Adipocyte (in vitro differentiated cells): ENCODE results near the gene HMG20B.

Experiments
- DNase-seq: peaks from one replicate; pipeline ENCODE4 v3.0.0-alpha.2; 2015; ENCODE audit warnings: low read depth
- H3K27me3 ChIP-seq: replicated peaks from 2 replicates; pipeline ENCODE4 v1.7.0; 2013; ENCODE audit warnings: mild to moderate bottlenecking, low read length, moderate library complexity; ENCODE audit not compliant: control insufficient read depth, insufficient read depth
- H3K36me3 ChIP-seq: 2 replicates; pipeline ENCODE4 v1.7.0; 2013; ENCODE audit warnings: low read length, mild to moderate bottlenecking, moderate library complexity; ENCODE audit not compliant: control insufficient read depth, insufficient read depth, severe bottlenecking
- H3K4me1 ChIP-seq: 2 replicates; pipeline ENCODE4 v1.7.0; 2013; ENCODE audit warnings: mild to moderate bottlenecking, low read length, moderate library complexity; ENCODE audit not compliant: control insufficient read depth, insufficient read depth
- H3K4me3 ChIP-seq: 2 replicates; pipeline ENCODE4 v1.7.0; 2013; ENCODE audit warnings: mild to moderate bottlenecking, low read length, moderate library complexity
- H3K9ac ChIP-seq: 2 replicates; pipeline ENCODE4 v1.7.0; 2013; ENCODE audit warnings: mild to moderate bottlenecking, low read length, moderate library complexity
- H3K9me3 ChIP-seq: 2 replicates; pipeline ENCODE4 v1.7.0; 2013; ENCODE audit warnings: mild to moderate bottlenecking, low read length, moderate library complexity; ENCODE audit not compliant: control insufficient read depth

The HMG20B gene

DNA sequence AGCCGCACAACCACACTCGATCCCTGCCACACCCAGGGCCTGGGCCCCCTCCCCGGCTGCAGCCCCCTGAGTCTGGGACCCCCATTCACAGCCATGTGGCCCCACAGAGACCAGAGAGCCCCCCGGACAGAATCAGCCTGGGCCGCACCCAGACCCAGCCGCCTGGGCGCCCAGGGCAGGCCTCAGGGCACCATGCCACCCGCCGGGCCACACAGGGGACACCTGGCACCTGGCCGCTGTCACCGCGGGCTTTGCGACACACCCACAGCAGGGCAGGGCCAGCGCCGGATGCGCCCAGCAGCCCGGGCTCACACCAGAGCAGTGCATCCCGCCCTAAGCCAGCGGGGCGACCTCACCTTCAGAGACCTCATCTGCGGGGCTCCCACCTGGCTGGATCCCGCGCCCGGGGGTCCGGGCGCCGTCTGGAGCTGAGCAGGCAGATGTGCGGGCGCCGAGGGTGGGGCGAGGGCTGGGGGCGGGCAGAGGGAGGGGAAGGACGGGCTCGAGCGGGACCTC lies 33.5 kb downstream of the HMG20B start:
- H3K9ac ChIP-seq = peak overlapping the region; percentile 78
- H3K27me3 ChIP-seq = no peaks in the 10 kb centered on the region
- H3K9me3 ChIP-seq = no peaks in the 10 kb centered on the region
- H3K36me3 ChIP-seq = peaks cover 2% of the 10 kb centered on the region
- peak; percentile 14 for DNase-seq
- H3K4me1 ChIP-seq = peaks cover 9% of the 10 kb centered on the region
- peak overlapping the region; percentile 70 for H3K4me3 ChIP-seq

DNA sequence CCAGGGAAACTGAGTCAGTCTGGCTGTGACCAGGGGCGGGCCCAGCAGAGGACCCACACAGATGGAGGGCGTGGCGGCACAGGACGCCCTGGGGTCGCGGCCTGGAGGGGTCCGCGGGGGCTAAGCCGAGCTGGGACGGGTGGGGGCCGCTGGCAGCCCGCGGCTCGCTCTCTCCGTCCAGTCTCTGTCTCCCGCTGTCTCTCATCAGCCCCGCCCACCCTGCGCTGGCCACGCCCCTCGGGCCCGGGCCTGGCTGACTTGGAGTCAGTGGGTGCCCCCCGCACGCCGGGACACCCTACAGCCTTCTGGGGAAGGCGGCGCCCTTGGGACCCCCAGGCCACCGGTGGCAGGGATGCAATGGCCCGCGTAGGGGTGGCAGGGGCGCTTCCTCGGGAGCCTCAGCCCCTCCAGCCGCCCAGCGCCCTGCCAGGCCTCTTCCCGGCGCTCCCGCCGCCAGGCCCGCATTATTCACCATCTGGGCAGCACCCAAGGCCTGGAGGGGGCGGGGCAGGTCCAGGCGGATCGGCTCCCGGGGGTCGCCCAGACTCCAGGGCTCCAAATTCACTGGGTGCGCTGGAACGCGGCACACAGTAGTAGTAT lies 34.0 kb downstream of the HMG20B start, which contains the start of gene TBXA2R:
Gene TBXA2R, minus strand, starts transcription at position 186 of the 600 bp plus-strand sequence. CDS start 6,241 bp downstream, outside the sequence.
- no peaks in the 10 kb centered on the region for H3K27me3 ChIP-seq
- no peaks in the 10 kb centered on the region for H3K9me3 ChIP-seq
- peaks cover 9% of the 10 kb centered on the region for H3K4me1 ChIP-seq
- H3K36me3 ChIP-seq = peaks cover 7% of the 10 kb centered on the region
- H3K9ac ChIP-seq = peak within 1 kb of the TSS; percentile 78
- DNase-seq = peak; percentile 80
- peak within 1 kb of the TSS; percentile 70 for H3K4me3 ChIP-seq

DNA sequence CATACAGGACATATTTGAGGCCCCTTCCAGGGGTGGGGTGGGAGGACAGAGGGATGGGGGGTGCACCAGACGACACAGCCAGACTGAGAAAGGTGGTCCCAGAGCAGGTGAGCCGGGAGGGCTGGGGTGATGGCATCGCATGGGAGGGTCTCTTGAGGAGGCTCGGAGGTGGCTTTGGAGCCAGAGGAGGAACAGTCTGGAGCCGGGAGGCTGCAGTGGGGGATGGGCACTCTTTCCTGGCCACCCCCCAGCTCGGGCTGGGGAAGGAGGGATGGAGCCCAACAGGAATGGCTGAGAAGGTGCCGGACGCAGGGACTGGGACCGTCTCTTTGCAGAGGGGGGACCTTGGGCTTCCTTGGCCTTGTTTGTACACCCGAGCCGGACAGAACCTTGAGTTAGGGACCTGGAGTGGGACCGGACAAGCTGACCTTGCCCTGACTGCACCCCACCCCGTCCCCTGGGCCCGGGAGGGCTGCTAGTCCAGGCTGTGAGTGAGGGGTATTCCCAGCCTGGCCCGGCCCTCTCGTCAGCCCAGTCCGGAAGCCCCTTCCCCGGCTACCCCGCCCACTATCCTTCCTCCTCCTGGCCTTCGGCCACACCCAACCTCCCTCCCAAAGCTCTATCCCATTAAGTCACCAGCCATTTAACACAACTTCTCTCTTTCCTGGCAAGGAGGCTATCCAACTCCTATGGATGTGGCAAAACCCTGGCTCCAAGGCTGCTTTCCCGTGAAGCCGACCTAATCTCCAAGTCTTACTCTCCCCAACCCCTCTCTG lies 34.7 kb downstream of the HMG20B start:
- H3K4me1 ChIP-seq = peaks cover 9% of the 10 kb centered on the region
- H3K27me3 ChIP-seq = no peaks in the 10 kb centered on the region
- peak overlapping the region; percentile 78 for H3K9ac ChIP-seq
- peak overlapping the region; percentile 70 for H3K4me3 ChIP-seq
- H3K9me3 ChIP-seq = no peaks in the 10 kb centered on the region
- DNase-seq = no peak
- H3K36me3 ChIP-seq = peaks cover 12% of the 10 kb centered on the region

DNA sequence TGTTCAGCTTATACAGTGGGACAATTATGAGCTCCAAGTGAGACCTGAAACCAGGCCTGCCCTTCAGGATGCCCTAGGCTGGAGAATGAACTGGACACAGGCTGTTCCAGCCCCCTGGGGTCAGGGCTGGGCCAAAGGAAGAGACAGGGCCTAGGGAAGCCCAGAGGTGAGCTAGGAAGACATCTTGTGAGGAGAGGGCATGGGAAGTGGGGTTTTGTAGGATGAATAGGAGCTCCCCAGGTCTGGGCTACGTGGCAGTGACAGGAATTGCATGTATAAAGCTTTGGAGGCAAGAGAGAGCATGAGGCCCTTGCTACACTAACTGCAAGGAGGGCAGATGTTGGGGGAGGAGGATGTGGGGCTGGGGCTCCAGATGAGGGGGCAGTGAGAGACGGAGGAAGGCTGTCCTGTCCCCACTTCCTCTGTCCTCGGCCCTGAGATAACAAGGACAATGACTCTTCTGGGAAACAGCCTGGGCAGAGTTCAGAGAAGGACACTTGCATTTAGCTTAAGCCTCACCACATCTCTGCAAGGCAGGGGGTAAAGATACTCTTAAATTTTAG lies 35.4 kb downstream of the HMG20B start:
- peak overlapping the region; percentile 70 for H3K4me3 ChIP-seq

DNA sequence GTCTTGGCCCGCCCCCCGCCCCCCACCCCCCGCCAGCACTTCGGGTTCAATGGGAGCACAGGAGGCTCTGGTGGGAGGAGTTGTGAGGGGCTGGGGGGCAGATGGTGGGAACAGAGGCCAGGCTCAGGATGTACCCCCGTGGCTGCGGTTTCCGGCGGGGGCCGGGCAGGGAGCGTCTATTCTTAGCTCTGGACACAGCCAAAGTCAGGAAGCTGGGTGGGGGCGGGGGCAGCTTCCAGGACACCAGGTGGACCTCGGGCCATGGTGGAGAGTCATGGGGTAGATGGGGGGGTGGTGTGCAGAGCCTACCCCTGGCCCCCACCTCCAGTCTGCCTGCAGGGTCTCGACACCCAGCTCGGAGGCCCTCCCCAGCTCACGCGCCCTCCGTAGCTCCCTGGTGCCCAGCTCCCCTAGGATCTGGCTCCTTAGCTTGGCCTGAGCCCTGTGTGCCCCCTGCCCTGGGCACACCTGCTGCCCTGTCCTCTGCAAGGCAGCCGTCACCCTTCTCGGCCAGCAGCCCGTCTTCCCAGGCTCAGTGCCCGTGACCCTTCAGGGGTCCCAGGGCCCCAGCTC lies 36.1 kb downstream of the HMG20B start:
- Histone ChIP-seq H3K36me3 (peaks cover 12% of the 10 kb centered on the region), H3K27me3 (no peaks in the 10 kb centered on the region), H3K4me3 (no peak overlapping the region), H3K9ac (no peak overlapping the region), H3K9me3 (no peaks in the 10 kb centered on the region), H3K4me1 (peaks cover 9% of the 10 kb centered on the region)
- DNase-seq = no peak

More for the DNA sequence above, 35.4 kb downstream of the HMG20B start:
- H3K36me3 ChIP-seq = peaks cover 12% of the 10 kb centered on the region
- no peaks in the 10 kb centered on the region for H3K9me3 ChIP-seq
- H3K27me3 ChIP-seq = no peaks in the 10 kb centered on the region
- no peak for DNase-seq
- H3K4me1 ChIP-seq = peaks cover 9% of the 10 kb centered on the region
- H3K9ac ChIP-seq = no peak overlapping the region

DNA sequence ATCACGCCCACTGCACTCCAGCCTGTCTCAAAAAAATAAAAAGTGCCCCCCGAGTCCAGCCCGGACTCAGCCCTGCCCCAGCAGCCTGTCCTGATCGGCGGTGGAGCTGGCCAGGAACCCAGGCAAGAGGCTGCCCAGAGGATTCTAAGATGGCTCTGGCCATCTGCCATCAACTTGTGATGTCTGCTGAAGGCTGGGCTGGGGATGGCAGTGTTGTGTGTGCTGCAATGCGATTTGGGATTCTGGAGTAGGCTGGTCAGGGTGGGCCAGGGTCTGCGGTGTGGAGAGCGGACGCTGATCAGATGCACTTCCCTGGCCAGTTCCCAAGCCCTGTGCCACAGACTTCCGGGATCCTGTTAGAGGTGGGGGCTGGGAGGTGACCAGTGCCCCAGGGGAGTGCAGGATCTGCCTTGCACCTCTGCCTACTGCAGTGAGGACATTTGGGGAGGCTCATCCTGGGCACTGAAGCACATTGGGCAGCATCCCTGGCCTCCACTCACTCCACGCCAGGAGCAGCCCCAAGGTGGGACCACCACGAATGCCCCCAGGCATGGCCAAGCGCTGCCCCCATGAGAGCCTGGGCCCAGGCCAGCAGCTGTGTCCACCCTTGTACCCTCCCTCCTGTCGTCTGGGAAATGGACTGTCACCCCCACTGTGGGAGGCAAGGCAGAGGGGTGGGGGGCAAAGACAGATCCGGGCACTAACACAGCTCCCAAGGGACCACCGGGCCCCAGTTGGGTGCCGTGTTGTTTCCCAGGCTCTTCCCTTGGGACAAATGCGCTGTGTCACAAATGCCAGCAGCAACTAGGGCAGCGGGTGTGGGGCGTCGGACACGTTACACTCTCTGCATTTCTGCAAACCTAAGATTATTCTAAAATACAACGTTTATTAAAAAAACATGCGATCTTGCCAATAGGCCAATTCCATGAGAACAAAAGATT lies 37.3 kb downstream of the HMG20B start:
- H3K4me3 ChIP-seq = no peak overlapping the region
- no peak for DNase-seq
- no peaks in the 10 kb centered on the region for H3K27me3 ChIP-seq
- H3K4me1 ChIP-seq = peaks cover 9% of the 10 kb centered on the region
- H3K9ac ChIP-seq = no peak overlapping the region
- no peaks in the 10 kb centered on the region for H3K9me3 ChIP-seq
- peaks cover 12% of the 10 kb centered on the region for H3K36me3 ChIP-seq

DNA sequence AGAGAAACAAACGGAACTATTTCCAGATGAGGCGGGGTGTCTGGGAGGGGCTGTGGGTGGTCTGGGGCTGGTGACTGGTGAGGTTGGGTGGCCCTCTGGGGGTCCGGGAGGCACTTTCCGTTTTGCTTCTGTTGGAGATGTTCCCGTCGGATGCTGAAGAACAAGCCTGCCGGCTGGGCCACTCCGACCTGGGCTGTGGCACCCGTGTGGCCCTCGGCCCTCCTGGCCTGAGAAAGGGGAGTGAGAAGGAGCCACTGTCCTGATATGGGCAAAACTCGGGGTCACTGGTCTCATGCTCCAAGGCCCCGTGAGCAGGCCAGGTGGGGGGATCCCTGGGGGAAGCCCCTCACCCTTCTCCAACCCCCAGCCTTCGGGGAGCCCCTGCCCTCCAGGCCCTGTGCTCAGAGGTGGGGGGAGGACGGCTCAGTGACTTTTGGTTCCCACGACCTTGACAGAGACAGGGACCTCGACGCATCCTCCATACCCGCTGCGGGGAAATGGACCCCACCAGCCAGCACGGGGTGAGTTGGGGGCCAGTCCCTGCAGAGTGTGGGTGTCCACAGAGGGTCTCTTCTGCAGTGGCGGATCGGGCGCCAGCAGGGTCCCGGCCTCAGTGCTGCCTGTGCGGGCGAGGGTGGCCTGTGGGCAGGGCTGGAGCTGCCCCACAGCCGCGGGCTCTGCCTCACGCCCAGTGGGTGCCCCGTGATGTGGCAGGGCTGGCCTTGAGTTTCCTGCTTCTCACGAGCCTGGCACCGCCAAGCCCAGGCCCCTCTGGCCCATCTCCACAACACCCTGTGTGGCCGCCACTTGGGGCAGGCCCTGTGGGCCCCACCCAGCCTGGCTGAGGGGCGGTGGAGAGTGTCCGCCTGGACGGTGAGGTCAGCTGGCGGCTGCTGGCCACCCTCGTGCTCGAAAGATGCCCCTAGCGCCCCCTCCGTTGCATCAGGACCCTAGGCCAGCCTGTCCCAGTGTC lies 38.3 kb downstream of the HMG20B start:
- DNase-seq = no peak
- Histone ChIP-seq H3K27me3 (no peaks in the 10 kb centered on the region), H3K4me3 (no peak overlapping the region), H3K4me1 (peaks cover 9% of the 10 kb centered on the region), H3K9me3 (no peaks in the 10 kb centered on the region), H3K36me3 (peaks cover 12% of the 10 kb centered on the region), H3K9ac (no peak overlapping the region)

DNA sequence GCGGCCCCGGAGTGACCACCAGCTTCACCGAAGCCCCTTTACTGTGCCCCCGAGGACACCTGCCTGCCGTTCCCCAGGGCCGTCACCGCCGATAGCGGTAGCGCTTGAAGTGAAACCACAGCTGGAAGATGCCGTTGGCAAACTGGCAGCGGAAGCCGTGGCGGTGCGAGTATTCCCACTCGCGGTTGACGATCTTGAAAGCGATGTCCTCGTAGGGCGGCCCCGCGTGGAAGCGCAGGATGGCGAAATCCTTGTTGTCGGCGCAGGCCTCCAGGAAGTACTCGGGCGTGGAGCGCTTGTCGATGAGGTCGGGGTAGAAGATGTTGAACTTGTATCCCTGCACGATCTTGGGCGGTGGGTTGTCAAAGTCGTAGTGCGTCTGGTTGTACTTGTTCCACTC lies 39.1 kb downstream of the HMG20B start:
- no peak for DNase-seq
- Histone ChIP-seq H3K9me3 (no peaks in the 10 kb centered on the region), H3K9ac (no peak overlapping the region), H3K27me3 (no peaks in the 10 kb centered on the region), H3K36me3 (peaks cover 12% of the 10 kb centered on the region), H3K4me3 (no peak overlapping the region), H3K4me1 (peaks cover 9% of the 10 kb centered on the region)

DNA sequence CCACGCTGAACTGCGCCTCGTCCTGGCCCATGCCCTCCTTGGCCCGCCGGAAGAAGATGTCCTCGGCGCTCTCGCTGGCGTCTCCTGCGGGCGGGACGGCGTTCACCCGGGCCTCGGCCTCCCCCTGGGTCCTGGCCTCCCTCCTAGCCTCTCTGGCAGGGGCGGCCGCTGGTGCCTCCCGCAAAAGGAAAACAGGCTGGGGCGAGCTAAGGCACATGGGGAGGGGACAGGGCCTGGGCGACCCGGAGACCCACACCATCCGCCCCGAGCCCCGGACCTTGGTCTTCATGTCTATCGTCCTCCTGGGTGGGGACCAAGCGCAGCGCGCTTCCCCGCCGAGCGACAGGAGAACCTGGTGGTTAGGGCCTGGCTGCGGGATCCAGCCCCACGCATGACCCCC lies 39.6 kb downstream of the HMG20B start:
- Histone ChIP-seq H3K27me3 (no peaks in the 10 kb centered on the region), H3K36me3 (peaks cover 12% of the 10 kb centered on the region), H3K9me3 (no peaks in the 10 kb centered on the region), H3K9ac (no peak overlapping the region), H3K4me1 (peaks cover 7% of the 10 kb centered on the region), H3K4me3 (no peak overlapping the region)
- no peak for DNase-seq
